ENCODE measurements around the gene PLCB4. TPM values are rescaled to one million over a fixed set of nuclear protein-coding genes. Genes with fewer than 3 reads are reported as not detected.

The PLCB4 gene
- total and polyA plus RNA-seq, 2 donors (not counting 1 experiment from before 2014, with no cell fraction given) = 7.3 to 13.7 TPM

GRCh38 chr20:9136114-9136513 lies 67.2 kb downstream of the PLCB4 start:
- H2AFZ ChIP-seq (ENCODE audit: low read length) = no peak overlapping the region
- H3K27me3 ChIP-seq (ENCODE audit: control insufficient read depth, insufficient read depth, low read length) = no peaks in the 10 kb centered on the region
- DNase-seq (ENCODE audit: low read depth in 2 of 2) = no peak
- TF ChIP-seq, protein P1, sequence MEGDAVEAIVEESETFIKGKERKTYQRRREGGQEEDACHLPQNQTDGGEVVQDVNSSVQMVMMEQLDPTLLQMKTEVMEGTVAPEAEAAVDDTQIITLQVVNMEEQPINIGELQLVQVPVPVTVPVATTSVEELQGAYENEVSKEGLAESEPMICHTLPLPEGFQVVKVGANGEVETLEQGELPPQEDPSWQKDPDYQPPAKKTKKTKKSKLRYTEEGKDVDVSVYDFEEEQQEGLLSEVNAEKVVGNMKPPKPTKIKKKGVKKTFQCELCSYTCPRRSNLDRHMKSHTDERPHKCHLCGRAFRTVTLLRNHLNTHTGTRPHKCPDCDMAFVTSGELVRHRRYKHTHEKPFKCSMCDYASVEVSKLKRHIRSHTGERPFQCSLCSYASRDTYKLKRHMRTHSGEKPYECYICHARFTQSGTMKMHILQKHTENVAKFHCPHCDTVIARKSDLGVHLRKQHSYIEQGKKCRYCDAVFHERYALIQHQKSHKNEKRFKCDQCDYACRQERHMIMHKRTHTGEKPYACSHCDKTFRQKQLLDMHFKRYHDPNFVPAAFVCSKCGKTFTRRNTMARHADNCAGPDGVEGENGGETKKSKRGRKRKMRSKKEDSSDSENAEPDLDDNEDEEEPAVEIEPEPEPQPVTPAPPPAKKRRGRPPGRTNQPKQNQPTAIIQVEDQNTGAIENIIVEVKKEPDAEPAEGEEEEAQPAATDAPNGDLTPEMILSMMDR (conservative IDR thresholded peaks at IDR 0.05 in 1 of 2, IDR thresholded peaks at IDR 0.05 in 1 of 2; ENCODE audit: low read depth in 1 of 2, low read length in 2 of 2) = no peak
- no peak for TF ChIP-seq EZH2 (IDR thresholded peaks at IDR 0.05; ENCODE audit: low read length, missing control alignments)
- H4K20me1 ChIP-seq (ENCODE audit: control insufficient read depth, extremely low read depth, insufficient read depth, low read length) = no peaks in the 10 kb centered on the region
- no peak overlapping the region for H3K4me2 ChIP-seq (ENCODE audit: extremely low read depth, insufficient read depth, low read length)
- no peak overlapping the region for H3K27ac ChIP-seq (ENCODE audit: insufficient read depth, low read length)
- H3K4me3 ChIP-seq (replicated peaks in 1 of 4; ENCODE audit: control extremely low read depth in 1 of 4, insufficient read depth in 1 of 4, low read depth in 3 of 4, low read length in 4 of 4) = no peak overlapping the region
- H3K36me3 ChIP-seq (ENCODE audit: control insufficient read depth, insufficient read depth, low read length) = no peaks in the 10 kb centered on the region
- no peaks in the 10 kb centered on the region for H3K9me3 ChIP-seq (ENCODE audit: control insufficient read depth, insufficient read depth, low read depth, low read length)
- no peaks in the 10 kb centered on the region for H3K4me1 ChIP-seq (ENCODE audit: control insufficient read depth, extremely low read depth, insufficient read depth, low read length)
- no peaks in the 10 kb centered on the region for H3K79me2 ChIP-seq (ENCODE audit: control insufficient read depth, insufficient read depth, low read length)
- H3K9ac ChIP-seq (ENCODE audit: insufficient read depth, low read length) = no peak overlapping the region

DNA sequence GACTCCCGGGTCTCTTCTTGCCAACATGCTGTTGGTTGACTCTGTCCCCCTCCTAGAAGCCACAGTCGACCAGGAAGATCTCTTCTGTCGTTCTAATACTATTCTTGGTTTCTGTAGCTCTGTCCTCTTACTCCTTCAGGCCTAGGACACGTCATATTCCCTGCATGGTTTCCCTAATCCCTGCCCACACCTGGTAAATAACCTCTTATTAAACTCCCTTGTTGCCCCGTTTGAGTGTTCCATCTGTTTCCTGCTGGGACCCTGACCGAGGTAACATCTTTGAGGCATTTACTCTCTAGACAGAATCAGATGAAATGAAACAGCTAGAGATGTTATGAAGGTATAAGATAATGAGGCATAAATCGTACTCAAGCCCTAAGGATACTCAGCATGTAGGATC lies 68.1 kb downstream of the PLCB4 start:
- Histone ChIP-seq H3K9me3 (ENCODE audit: control insufficient read depth, insufficient read depth, low read depth, low read length) (no peaks in the 10 kb centered on the region), H4K20me1 (ENCODE audit: control insufficient read depth, extremely low read depth, insufficient read depth, low read length) (no peaks in the 10 kb centered on the region), H3K4me1 (ENCODE audit: control insufficient read depth, extremely low read depth, insufficient read depth, low read length) (no peaks in the 10 kb centered on the region), H3K27ac (ENCODE audit: insufficient read depth, low read length) (no peak overlapping the region), H3K27me3 (ENCODE audit: control insufficient read depth, insufficient read depth, low read length) (no peaks in the 10 kb centered on the region), H3K4me3 (replicated peaks in 1 of 4; ENCODE audit: control extremely low read depth in 1 of 4, insufficient read depth in 1 of 4, low read depth in 3 of 4, low read length in 4 of 4) (no peak overlapping the region), H3K36me3 (ENCODE audit: control insufficient read depth, insufficient read depth, low read length) (no peaks in the 10 kb centered on the region), H3K4me2 (ENCODE audit: extremely low read depth, insufficient read depth, low read length) (no peak overlapping the region), H2AFZ (ENCODE audit: low read length) (no peak overlapping the region), H3K9ac (ENCODE audit: insufficient read depth, low read length) (no peak overlapping the region), H3K79me2 (ENCODE audit: control insufficient read depth, insufficient read depth, low read length) (no peaks in the 10 kb centered on the region)
- no peak for DNase-seq (ENCODE audit: low read depth in 2 of 2)
- TF ChIP-seq EZH2 (IDR thresholded peaks at IDR 0.05; ENCODE audit: low read length, missing control alignments) = no peak
- TF ChIP-seq, protein P1 (conservative IDR thresholded peaks at IDR 0.05 in 1 of 2, IDR thresholded peaks at IDR 0.05 in 1 of 2; ENCODE audit: low read depth in 1 of 2, low read length in 2 of 2) = no peak

DNA sequence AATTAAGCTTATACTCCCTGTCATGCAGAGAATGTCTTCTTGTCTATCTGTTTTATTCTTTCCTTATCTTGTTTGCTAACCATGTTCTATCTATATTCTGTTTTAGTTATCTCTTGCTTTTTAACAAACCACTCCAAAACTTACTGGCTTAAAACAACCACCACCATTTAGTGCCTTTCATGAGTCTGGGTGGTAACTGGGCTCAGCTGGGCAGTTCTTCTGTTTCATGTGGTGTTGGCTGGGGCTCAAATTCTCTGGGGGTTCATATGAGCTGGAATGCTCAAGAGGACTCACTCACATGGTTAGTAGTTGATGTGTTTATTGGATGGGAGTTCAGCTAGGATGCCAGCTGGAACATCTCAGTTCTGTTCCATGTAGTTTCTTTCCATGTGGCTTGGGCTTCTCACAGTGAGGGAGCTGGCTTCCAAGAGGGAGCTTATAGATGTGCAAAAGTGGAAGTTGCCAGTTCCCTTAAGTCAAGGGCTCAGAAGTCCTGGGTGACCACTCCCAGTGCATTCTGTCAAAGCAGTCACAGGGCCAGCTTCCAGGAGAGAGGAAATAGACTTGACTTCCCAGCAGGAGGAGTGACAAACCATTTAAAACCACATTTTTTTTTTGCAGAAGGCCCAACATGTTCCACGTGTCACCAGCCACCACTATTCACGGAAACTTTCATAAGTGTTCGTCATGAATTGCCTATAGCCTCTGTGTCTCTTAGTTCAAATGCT lies 70.4 kb downstream of the PLCB4 start:
- no peak overlapping the region for H3K27ac ChIP-seq (ENCODE audit: insufficient read depth, low read length)
- H4K20me1 ChIP-seq (ENCODE audit: control insufficient read depth, extremely low read depth, insufficient read depth, low read length) = no peaks in the 10 kb centered on the region
- no peak overlapping the region for H3K9ac ChIP-seq (ENCODE audit: insufficient read depth, low read length)
- no peak overlapping the region for H3K4me2 ChIP-seq (ENCODE audit: extremely low read depth, insufficient read depth, low read length)
- H3K79me2 ChIP-seq (ENCODE audit: control insufficient read depth, insufficient read depth, low read length) = no peaks in the 10 kb centered on the region
- DNase-seq (ENCODE audit: low read depth in 2 of 2) = peak in 1 of 2 donors; percentile 36
- H3K9me3 ChIP-seq (ENCODE audit: control insufficient read depth, insufficient read depth, low read depth, low read length) = no peaks in the 10 kb centered on the region
- H3K4me1 ChIP-seq (ENCODE audit: control insufficient read depth, extremely low read depth, insufficient read depth, low read length) = no peaks in the 10 kb centered on the region
- TF ChIP-seq, protein P1 (conservative IDR thresholded peaks at IDR 0.05 in 1 of 2, IDR thresholded peaks at IDR 0.05 in 1 of 2; ENCODE audit: low read depth in 1 of 2, low read length in 2 of 2) = no peak
- TF ChIP-seq EZH2 (IDR thresholded peaks at IDR 0.05; ENCODE audit: low read length, missing control alignments) = no peak
- no peaks in the 10 kb centered on the region for H3K36me3 ChIP-seq (ENCODE audit: control insufficient read depth, insufficient read depth, low read length)
- H3K27me3 ChIP-seq (ENCODE audit: control insufficient read depth, insufficient read depth, low read length) = no peaks in the 10 kb centered on the region
- H3K4me3 ChIP-seq (replicated peaks in 1 of 4; ENCODE audit: control extremely low read depth in 1 of 4, insufficient read depth in 1 of 4, low read depth in 3 of 4, low read length in 4 of 4) = no peak overlapping the region
- H2AFZ ChIP-seq (ENCODE audit: low read length) = no peak overlapping the region

Measured in fibroblast of lung (primary cell).